DOHH2 (cell line): ENCODE measurements around the gene TTN.

ENCODE experiments used
- H3F3A ChIP-seq: fragments of 200-600 bp; sonication (generic), shearing (Covaris generic); 2 replicates; pipeline ENCODE4 v1.6.0; 2016; ENCODE audit warnings: antibody characterized with exemption, mild to moderate bottlenecking; ENCODE audit not compliant: control insufficient read depth, insufficient read depth
- H3K27ac ChIP-seq: fragments of 200-600 bp; sonication (generic); 2 replicates; pipeline ENCODE4 v1.5.1; 2014; ENCODE audit warnings: low read depth, mild to moderate bottlenecking, low read length, moderate library complexity
- H3K27me3 ChIP-seq: fragments of 200-600 bp; sonication (generic); 2 replicates; pipeline ENCODE4 v1.6.1; 2014; ENCODE audit warnings: mild to moderate bottlenecking, low read length, mixed read lengths; ENCODE audit not compliant: control insufficient read depth
- H3K36me3 ChIP-seq: fragments of 200-600 bp; sonication (generic); 2 replicates; pipeline ENCODE4 v1.6.1; 2014; ENCODE audit warnings: mild to moderate bottlenecking, low read length, moderate library complexity, mixed read lengths; ENCODE audit not compliant: control insufficient read depth
- H3K4me1 ChIP-seq: fragments of 200-600 bp; sonication (generic); 2 replicates; pipeline ENCODE4 v1.6.1; 2014; ENCODE audit warnings: mild to moderate bottlenecking, low read length, mixed read lengths; ENCODE audit not compliant: control insufficient read depth
- H3K4me2 ChIP-seq: fragments of 200-600 bp; sonication (generic); 2 replicates; pipeline ENCODE4 v1.6.0; 2014; ENCODE audit warnings: mild to moderate bottlenecking, low read length, moderate library complexity
- H3K4me3 ChIP-seq: fragments of 200-600 bp; sonication (generic); 2 replicates; pipeline ENCODE4 v1.5.1; 2014; ENCODE audit warnings: mild to moderate bottlenecking, low read length, mixed read lengths
- H3K79me2 ChIP-seq: fragments of 200-600 bp; sonication (generic); 2 replicates; pipeline ENCODE4 v1.6.1; 2014; ENCODE audit warnings: mild to moderate bottlenecking, low read length, mixed read lengths; ENCODE audit not compliant: control insufficient read depth
- H3K9me2 ChIP-seq: fragments of 200-600 bp; sonication (generic); replicated peaks from 2 replicates; pipeline ENCODE4 v1.6.1; 2014; ENCODE audit warnings: mild to moderate bottlenecking, low read length, mixed read lengths; ENCODE audit not compliant: control insufficient read depth
- H3K9me3 ChIP-seq: fragments of 200-600 bp; sonication (generic); 2 replicates; pipeline ENCODE4 v1.6.1; 2014; ENCODE audit warnings: antibody characterized with exemption, low read length, mixed read lengths; ENCODE audit not compliant: control insufficient read depth, insufficient read depth
- H4K20me1 ChIP-seq: fragments of 200-600 bp; sonication (generic); 2 replicates; pipeline ENCODE4 v1.6.0; 2014; ENCODE audit warnings: low read depth, mild to moderate bottlenecking, antibody characterized with exemption, low read length, moderate library complexity; ENCODE audit not compliant: control insufficient read depth, insufficient read depth
- CTCF ChIP-seq: fragments of 200-600 bp; sonication (generic); IDR thresholded peaks from one replicate; pipeline ENCODE4 v1.5.1; 2014; ENCODE audit warnings: antibody characterized with exemption, mild to moderate bottlenecking, low read depth, low read length; ENCODE audit not compliant: poor library complexity, severe bottlenecking
- EZH2phosphoT487 ChIP-seq: fragments of 200-600 bp; sonication (generic); IDR thresholded peaks from 2 replicates; pipeline ENCODE4 v1.6.1; 2017; ENCODE audit warnings: borderline replicate concordance, mild to moderate bottlenecking, antibody characterized with exemption, low read length, moderate library complexity, mixed read lengths

TTN gene

GRCh38 chr2:178641498-178641897 lies 165.7 kb downstream of the TTN start:
- H3K4me2 ChIP-seq: no peak overlapping the region
- no peak for TF ChIP-seq CTCF
- TF ChIP-seq EZH2phosphoT487: no peak

GRCh38 chr2:178635897-178636296 lies 171.3 kb downstream of the TTN start:
- H3K9me3 ChIP-seq: no peaks in the 10 kb centered on the region
- H4K20me1 ChIP-seq: no peaks in the 10 kb centered on the region
- no peak overlapping the region for H3K4me2 ChIP-seq
- H3K27me3 ChIP-seq: no peaks in the 10 kb centered on the region
- no peaks in the 10 kb centered on the region for H3K79me2 ChIP-seq
- no peaks in the 10 kb centered on the region for H3F3A ChIP-seq
- no peak overlapping the region for H3K27ac ChIP-seq
- no peaks in the 10 kb centered on the region for H3K4me1 ChIP-seq
- no peak for TF ChIP-seq EZH2phosphoT487
- no peak for TF ChIP-seq CTCF
- no peak overlapping the region for H3K4me3 ChIP-seq
- no peaks in the 10 kb centered on the region for H3K9me2 ChIP-seq
- no peaks in the 10 kb centered on the region for H3K36me3 ChIP-seq

More at GRCh38 chr2:178641498-178641897, 165.7 kb downstream of the TTN start:
- H3K27me3 ChIP-seq: no peaks in the 10 kb centered on the region
- no peaks in the 10 kb centered on the region for H3K79me2 ChIP-seq
- H3F3A ChIP-seq: no peaks in the 10 kb centered on the region
- no peak overlapping the region for H3K27ac ChIP-seq
- H3K4me1 ChIP-seq: no peaks in the 10 kb centered on the region
- no peaks in the 10 kb centered on the region for H3K36me3 ChIP-seq
- no peak overlapping the region for H3K4me3 ChIP-seq
- H3K9me3 ChIP-seq: no peaks in the 10 kb centered on the region
- no peaks in the 10 kb centered on the region for H3K9me2 ChIP-seq
- H4K20me1 ChIP-seq: no peaks in the 10 kb centered on the region

GRCh38 chr2:178632729-178633128 lies 174.5 kb downstream of the TTN start:
- H3K4me3 ChIP-seq: no peak overlapping the region
- no peaks in the 10 kb centered on the region for H3K36me3 ChIP-seq
- no peaks in the 10 kb centered on the region for H3F3A ChIP-seq
- H3K79me2 ChIP-seq: no peaks in the 10 kb centered on the region
- no peak overlapping the region for H3K4me2 ChIP-seq
- no peaks in the 10 kb centered on the region for H3K9me2 ChIP-seq
- no peaks in the 10 kb centered on the region for H4K20me1 ChIP-seq
- no peaks in the 10 kb centered on the region for H3K27me3 ChIP-seq
- no peaks in the 10 kb centered on the region for H3K9me3 ChIP-seq
- H3K27ac ChIP-seq: no peak overlapping the region
- H3K4me1 ChIP-seq: no peaks in the 10 kb centered on the region
- TF ChIP-seq EZH2phosphoT487 (no peak), CTCF (no peak)

- Histone ChIP-seq H3K27ac (no peak overlapping the region), H3F3A (no peaks in the 10 kb centered on the region), H3K79me2 (no peaks in the 10 kb centered on the region), H3K4me3 (no peak overlapping the region), H3K4me2 (no peak overlapping the region), H3K27me3 (no peaks in the 10 kb centered on the region), H3K4me1 (no peaks in the 10 kb centered on the region), H3K36me3 (no peaks in the 10 kb centered on the region), H3K9me3 (no peaks in the 10 kb centered on the region), H4K20me1 (no peaks in the 10 kb centered on the region), H3K9me2 (no peaks in the 10 kb centered on the region)
- TF ChIP-seq CTCF: no peak
- no peak for TF ChIP-seq EZH2phosphoT487
Observed at GRCh38 chr2:178630581-178630980, 176.6 kb downstream of the TTN start.
